H1 (cell line): ENCODE data around the gene RCAN2. TPM values are rescaled to one million over a fixed set of nuclear protein-coding genes. Genes with fewer than 3 reads are reported as not detected.

Experiments used
- ATF2 ChIP-seq: IDR thresholded peaks from 2 replicates; pipeline ENCODE4 v1.6.1; 2012; ENCODE audit warnings: low read length, inconsistent platforms
- CBX5 ChIP-seq: fragments of 300-800, 300-1000 bp; sonication (generic); IDR thresholded peaks from 2 replicates; pipeline ENCODE4 v1.7.1; 2016; ENCODE audit warnings: antibody characterized with exemption, low read length, low read depth
- CHD7 ChIP-seq: fragments of 300-600 bp; sonication (generic); IDR thresholded peaks from 2 replicates; pipeline ENCODE4 v1.7.1; 2012; ENCODE audit warnings: low read length, moderate library complexity, mild to moderate bottlenecking, inconsistent platforms; ENCODE audit not compliant: insufficient replicate concordance
- FOSL1 ChIP-seq: IDR thresholded peaks from 2 replicates; pipeline ENCODE4 v1.6.1; 2011; ENCODE audit warnings: mild to moderate bottlenecking, low read depth, low read length, moderate library complexity; ENCODE audit not compliant: insufficient read depth
- RXRA ChIP-seq: IDR thresholded peaks from 2 replicates; pipeline ENCODE4 v1.6.1; 2011; ENCODE audit warnings: low read depth, mild to moderate bottlenecking, low read length, moderate library complexity; ENCODE audit not compliant: insufficient read depth
- SAP30 ChIP-seq: fragments of 300-600 bp; sonication (generic); IDR thresholded peaks from 2 replicates; pipeline ENCODE4 v1.7.1; 2012; ENCODE audit warnings: low read length, moderate library complexity, mild to moderate bottlenecking, inconsistent platforms; ENCODE audit not compliant: insufficient read depth, insufficient replicate concordance
- TAF7 ChIP-seq: optimal IDR thresholded peaks from 2 replicates; pipeline ENCODE3; 2011; ENCODE audit warnings: low read depth, mild to moderate bottlenecking, inconsistent platforms, low read length, moderate library complexity, borderline replicate concordance
- polyA plus RNA-seq, 7 experiments: library from polyadenylated mRNA; depleted of rRNA in 3 of 7; stranded (reverse) in 5 of 7; unstranded in 2 of 7; fragments of >200 nt in 5 of 7; fragments of 200-250 nt in 2 of 7; gene quantifications; 1 replicate in 5 of 7; 2 replicates in 1 of 7; 4 replicates in 1 of 7; pipeline versions ENCODE4 v1.2.1 to v1.2.3, GENCODE V29; 2011 to 2013; ENCODE audit warnings: missing spikeins in 2 of 7, mixed read lengths in 2 of 7
- total RNA-seq: library from RNA; stranded (reverse); fragmentation: NEBNext Ultra II Directional; extraction: Animal tissue kit (Norgen Biotek cat#: 25700); gene quantifications from 2 replicates; pipeline ENCODE4 v1.2.1, GENCODE V29; 2021

RCAN2 gene
- total and polyA plus RNA-seq, 2 of the 8 experiments (the other 6 are each of a cell fraction or from before 2014, with no cell fraction given) = 5.0 to 8.5 TPM

- TF ChIP-seq ATF2 (no peak), CHD7 (no peak), CBX5 (no peak), TAF7 (peak; percentile 87), RXRA (no peak), FOSL1 (no peak), SAP30 (no peak)
Observed at GRCh38 chr6:46491628-46492547, 639 bp upstream of the RCAN2 start (continued).
